SK-N-SH (cell line): Measurements from ENCODE around the gene APPL2. TPM values are rescaled to one million over a fixed set of nuclear protein-coding genes. Genes with fewer than 3 reads are reported as not detected.

Experiments used
- CTCF ChIA-PET: fragments of 300-600, 350-600 bp; formaldehyde crosslinking; extraction: SDS; loops from one replicate; lab custom pipeline; 2021; lab: Yijun Ruan, JAX
- POLR2A ChIA-PET: fragments of 350-600 bp; sonication (Branson Sonifier 250); formaldehyde crosslinking; extraction: SDS; loops from one replicate; lab custom pipeline; 2020; ENCODE audit warnings: antibody characterized with exemption, inconsistent platforms; lab: Yijun Ruan, JAX
- DNase-seq: peaks from one replicate; pipeline ENCODE4 v3.0.0; 2012
- H2AFZ ChIP-seq: fragments of 200-600 bp; sonication (generic); 2 replicates; pipeline ENCODE4 v1.8.1; 2016; ENCODE audit warnings: antibody characterized with exemption, mild to moderate bottlenecking, low read depth
- H3F3A ChIP-seq: fragments of 200-600 bp; sonication (generic); replicated peaks from 2 replicates; pipeline ENCODE3; 2016; ENCODE audit warnings: antibody characterized with exemption, mild to moderate bottlenecking; ENCODE audit not compliant: insufficient read depth
- H3K27ac ChIP-seq, 2 experiments: fragments of 200-500 bp in 1 of 2; fragments of 200-600 bp in 1 of 2; sonication (Bioruptor generic) in 1 of 2; sonication (generic), shearing (Covaris generic) in 1 of 2; 2 replicates each; pipeline versions ENCODE4 v1.5.1 to v1.6.1; 2014 to 2016; ENCODE audit warnings: low read depth in 2 of 2, inconsistent platforms in 1 of 2, low read length in 1 of 2, mild to moderate bottlenecking in 1 of 2, mixed read lengths in 1 of 2
- H3K27me3 ChIP-seq: fragments of 200-600 bp; sonication (generic), shearing (Covaris generic); 2 replicates; pipeline ENCODE4 v1.6.1; 2016; ENCODE audit warnings: mixed run types; ENCODE audit not compliant: insufficient read depth
- H3K36me3 ChIP-seq, 2 experiments: fragments of 200-500 bp in 1 of 2; fragments of 200-600 bp in 1 of 2; sonication (Bioruptor generic) in 1 of 2; sonication (generic) in 1 of 2; replicated peaks in 1 of 2; 2 replicates each; pipeline versions ENCODE3 to v1.5.1; 2014 to 2016; ENCODE audit warnings: low read length in 1 of 2, mild to moderate bottlenecking in 1 of 2; ENCODE audit not compliant: insufficient read depth in 2 of 2, control insufficient read depth in 1 of 2
- H3K4me1 ChIP-seq, 2 experiments: fragments of 200-500 bp in 1 of 2; fragments of 200-600 bp in 1 of 2; sonication (Bioruptor generic) in 1 of 2; sonication (generic), shearing (Covaris generic) in 1 of 2; 2 replicates each; pipeline versions ENCODE4 v1.5.1 to v1.6.1; 2014 to 2016; ENCODE audit warnings: low read depth in 1 of 2, low read length in 1 of 2, mixed run types in 1 of 2; ENCODE audit not compliant: insufficient read depth in 2 of 2, control insufficient read depth in 1 of 2
- H3K4me2 ChIP-seq: fragments of 200-600 bp; sonication (generic), shearing (Covaris generic); 2 replicates; pipeline ENCODE4 v1.6.1; 2017; ENCODE audit warnings: mixed run types
- H3K4me3 ChIP-seq, 2 experiments: fragments of 200-500 bp in 1 of 2; fragments of 200-600 bp in 1 of 2; sonication (Bioruptor generic) in 1 of 2; sonication (generic), shearing (Covaris generic) in 1 of 2; 2 replicates each; pipeline versions ENCODE4 v1.5.1 to v1.8.1; 2014 to 2016; ENCODE audit warnings: low read depth in 2 of 2, inconsistent platforms in 1 of 2, low read length in 1 of 2, mild to moderate bottlenecking in 1 of 2, mixed read lengths in 1 of 2, moderate library complexity in 1 of 2
- H3K79me2 ChIP-seq: fragments of 200-600 bp; sonication (generic); 2 replicates; pipeline ENCODE4 v1.8.1; 2017; ENCODE audit warnings: mild to moderate bottlenecking; ENCODE audit not compliant: insufficient read depth
- H3K9ac ChIP-seq: fragments of 200-600 bp; sonication (generic); 2 replicates; pipeline ENCODE4 v1.6.1; 2017; ENCODE audit warnings: mixed run types
- H3K9me2 ChIP-seq: fragments of 200-600 bp; sonication (generic); 2 replicates; pipeline ENCODE4 v1.6.1; 2017; ENCODE audit warnings: mixed run types
- H3K9me3 ChIP-seq: fragments of 200-600 bp; sonication (generic); 2 replicates; pipeline ENCODE4 v1.6.1; 2017; ENCODE audit warnings: mixed run types, mild to moderate bottlenecking, moderate library complexity
- H4K20me1 ChIP-seq: fragments of 200-600 bp; sonication (generic); 2 replicates; pipeline ENCODE4 v1.6.1; 2017; ENCODE audit warnings: mild to moderate bottlenecking, mixed run types; ENCODE audit not compliant: insufficient read depth
- CHD2 ChIP-seq: fragments of 150-350 bp; IDR thresholded peaks from 2 replicates; pipeline ENCODE4 v1.6.1; 2018; ENCODE audit warnings: low read length; ENCODE audit not compliant: partially characterized antibody
- IRF3 ChIP-seq: fragments of 150-350 bp; IDR thresholded peaks from 2 replicates; pipeline ENCODE4 v1.6.1; 2016; ENCODE audit warnings: mild to moderate bottlenecking, low read depth, low read length
- MEF2A ChIP-seq: IDR thresholded peaks from 2 replicates; pipeline ENCODE4 v1.4.0; 2012; ENCODE audit warnings: low read depth, borderline replicate concordance
- RAD21 ChIP-seq: IDR thresholded peaks from 2 replicates; pipeline ENCODE4 v1.6.1; 2012; ENCODE audit warnings: mild to moderate bottlenecking, low read length
- RFX5 ChIP-seq: IDR thresholded peaks from 2 replicates; pipeline ENCODE4 v1.6.1; 2012; ENCODE audit warnings: mild to moderate bottlenecking, improper control_type of control experiment, low read length
- RXRA ChIP-seq: IDR thresholded peaks from 2 replicates; pipeline ENCODE4 v1.4.0; 2012; ENCODE audit warnings: low read depth, mild to moderate bottlenecking, borderline replicate concordance
- SIN3A ChIP-seq: IDR thresholded peaks from 2 replicates; pipeline ENCODE4 v1.6.1; 2012; ENCODE audit warnings: low read depth, mild to moderate bottlenecking, low read length, moderate library complexity, borderline replicate concordance
- TEAD4 ChIP-seq: IDR thresholded peaks from 2 replicates; pipeline ENCODE4 v1.4.0; 2012; ENCODE audit warnings: mild to moderate bottlenecking, borderline replicate concordance; ENCODE audit not compliant: insufficient read depth
- WGBS: methylation state at CpG from one replicate; pipeline ENCODE4 v1.1.6; 2017; ENCODE audit warnings: low lambda C conversion rate; 5-methylcytosine and 5-hydroxymethylcytosine counted together
- polyA plus RNA-seq, 3 experiments: library from polyadenylated mRNA; depleted of rRNA; stranded (reverse); fragments of >200 nt; gene quantifications; 2 replicates each; pipeline ENCODE4 v1.2.3, GENCODE V29; 2012
- TF ChIP-seq, protein P1 (sequence below): IDR thresholded peaks from 2 replicates; pipeline ENCODE4 v1.4.0; 2012; ENCODE audit warnings: low read depth

The APPL2 gene
- polyA plus RNA-seq, 1 of the 3 experiments (the other 2 are of a cell fraction) = 59.2 TPM

- TF ChIP-seq RAD21 (no peak), RXRA (no peak), TEAD4 (no peak), RFX5 (no peak)
- no peak for DNase-seq
- Histone ChIP-seq H3F3A (peaks cover 6% of the 10 kb centered on the region), H3K36me3 (peaks cover 80 to 85% of the 10 kb centered on the region in 2 experiments), H3K4me1 (peaks cover 4 to 8% of the 10 kb centered on the region in 2 experiments; a peak in 2 of 4 replicates), H3K9ac (no peak overlapping the region), H3K9me3 (no peaks in the 10 kb centered on the region), H3K27me3 (no peaks in the 10 kb centered on the region), H3K4me3 (no peak overlapping the region), H3K79me2 (peaks cover 97% of the 10 kb centered on the region), H2AFZ (no peak overlapping the region), H3K4me2 (no peak overlapping the region), H3K27ac (no peak overlapping the region), H4K20me1 (peaks cover 21% of the 10 kb centered on the region), H3K9me2 (no peaks in the 10 kb centered on the region)
- POLR2A ChIA-PET = no interaction called here
- CTCF ChIA-PET = interaction anchor here (0.9 to 1.6 kb wide), 3 partner anchors 13 to 14 kb away, joined by 3 to 6 read pairs (median 5); no protein-coding TSS in a partner anchor
- 80% methylated on average over 4 of the region's 4 CpGs for WGBS
Observed at GRCh38 chr12:105219261-105220028, 16.5 kb downstream of the APPL2 start.

DNA sequence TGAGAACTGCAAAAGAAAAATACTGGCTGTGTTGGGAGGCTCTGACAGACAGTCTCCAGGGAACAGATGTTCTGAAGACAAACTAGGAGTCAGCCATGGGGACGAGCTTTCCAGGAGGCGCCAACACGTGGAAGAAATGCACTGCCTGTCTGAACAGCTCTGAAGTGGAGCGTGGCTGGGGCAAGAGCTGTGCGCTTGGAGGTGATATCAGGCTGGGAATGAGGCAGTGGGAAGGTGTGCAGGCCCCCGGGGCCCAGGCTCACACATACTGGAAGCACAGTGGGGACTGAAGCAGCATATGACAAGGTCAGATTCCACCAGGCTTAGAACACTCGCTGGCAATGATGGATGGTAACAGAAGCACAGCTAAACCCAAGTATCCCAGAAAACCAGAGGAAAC lies 17.5 kb downstream of the APPL2 start:
- H3K36me3 ChIP-seq = peaks cover 81 to 82% of the 10 kb centered on the region in 2 experiments
- POLR2A ChIA-PET = no interaction called here
- no peak overlapping the region for H2AFZ ChIP-seq
- H3K9ac ChIP-seq = no peak overlapping the region
- 79% methylated on average over 7 of the region's 7 CpGs for WGBS
- H3K9me2 ChIP-seq = no peaks in the 10 kb centered on the region
- CTCF ChIA-PET = interaction anchor here (1.3 kb wide), 1 partner anchor 13 kb away, joined by 6 read pairs; no protein-coding TSS in a partner anchor
- H3F3A ChIP-seq = peaks cover 6% of the 10 kb centered on the region
- peaks cover 96% of the 10 kb centered on the region for H3K79me2 ChIP-seq
- no peak overlapping the region for H3K4me2 ChIP-seq
- H3K27me3 ChIP-seq = no peaks in the 10 kb centered on the region
- no peaks in the 10 kb centered on the region for H3K9me3 ChIP-seq
- H3K4me3 ChIP-seq = no peak overlapping the region
- peaks cover 4 to 7% of the 10 kb centered on the region in 2 experiments; a peak in 2 of 4 replicates for H3K4me1 ChIP-seq
- H4K20me1 ChIP-seq = peaks cover 21% of the 10 kb centered on the region
- H3K27ac ChIP-seq = no peak overlapping the region
- no peak for DNase-seq
- TF ChIP-seq IRF3 (no peak), CHD2 (no peak), SIN3A (no peak), MEF2A (no peak), TEAD4 (no peak)
- TF ChIP-seq, protein P1, sequence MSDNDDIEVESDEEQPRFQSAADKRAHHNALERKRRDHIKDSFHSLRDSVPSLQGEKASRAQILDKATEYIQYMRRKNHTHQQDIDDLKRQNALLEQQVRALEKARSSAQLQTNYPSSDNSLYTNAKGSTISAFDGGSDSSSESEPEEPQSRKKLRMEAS = no peak
